H1 (cell line): ENCODE data around the gene DEK. TPM values are rescaled to one million over a fixed set of nuclear protein-coding genes. Genes with fewer than 3 reads are reported as not detected.

Source experiments
- CBX8 ChIP-seq: fragments of 300-800, 300-1000 bp; sonication (generic); IDR thresholded peaks from 2 replicates; pipeline ENCODE4 v1.7.1; 2016; ENCODE audit warnings: low read depth, low read length, borderline replicate concordance
- CEBPB ChIP-seq: IDR thresholded peaks from 2 replicates; pipeline ENCODE4 v1.6.1; 2012; ENCODE audit warnings: low read depth, low read length
- CHD7 ChIP-seq: fragments of 300-600 bp; sonication (generic); IDR thresholded peaks from 2 replicates; pipeline ENCODE4 v1.7.1; 2012; ENCODE audit warnings: low read length, moderate library complexity, mild to moderate bottlenecking, inconsistent platforms; ENCODE audit not compliant: insufficient replicate concordance
- GABPA ChIP-seq: IDR thresholded peaks from 2 replicates; pipeline ENCODE4 v1.6.1; 2011; ENCODE audit warnings: mild to moderate bottlenecking, low read length, moderate library complexity, borderline replicate concordance; ENCODE audit not compliant: insufficient read depth
- HDAC6 ChIP-seq: IDR thresholded peaks from one replicate; pipeline ENCODE4 v1.7.1; 2012; ENCODE audit warnings: low read depth, mild to moderate bottlenecking, inconsistent platforms, low read length, moderate library complexity
- KDM4A ChIP-seq: IDR thresholded peaks from one replicate; pipeline ENCODE4 v1.7.1; 2012; ENCODE audit warnings: low read depth, mild to moderate bottlenecking, moderate library complexity, low read length, inconsistent platforms; ENCODE audit not compliant: severe bottlenecking
- POLR2AphosphoS5 ChIP-seq: IDR thresholded peaks from 2 replicates; pipeline ENCODE4 v1.6.1; 2011; ENCODE audit warnings: low read depth, low read length
- RNF2 ChIP-seq: fragments of 200-900, 300-1000 bp; sonication (generic); IDR thresholded peaks from 2 replicates; pipeline ENCODE4 v1.7.1; 2016; ENCODE audit warnings: borderline replicate concordance, low read depth, mild to moderate bottlenecking, antibody characterized with exemption, low read length; ENCODE audit not compliant: poor library complexity, severe bottlenecking; ENCODE audit errors: missing control alignments
- SP1 ChIP-seq: IDR thresholded peaks from 2 replicates; pipeline ENCODE4 v1.6.1; 2011; ENCODE audit warnings: low read depth, low read length
- polyA plus RNA-seq, 7 experiments: library from polyadenylated mRNA; depleted of rRNA in 3 of 7; stranded (reverse) in 5 of 7; unstranded in 2 of 7; fragments of >200 nt in 5 of 7; fragments of 200-250 nt in 2 of 7; gene quantifications; 1 replicate in 5 of 7; 2 replicates in 1 of 7; 4 replicates in 1 of 7; pipeline versions ENCODE4 v1.2.1 to v1.2.3, GENCODE V29; 2011 to 2013; ENCODE audit warnings: missing spikeins in 2 of 7, mixed read lengths in 2 of 7
- total RNA-seq: library from RNA; stranded (reverse); fragmentation: NEBNext Ultra II Directional; extraction: Animal tissue kit (Norgen Biotek cat#: 25700); gene quantifications from 2 replicates; pipeline ENCODE4 v1.2.1, GENCODE V29; 2021

The DEK gene
- total and polyA plus RNA-seq, 2 of the 8 experiments (the other 6 are each of a cell fraction or from before 2014, with no cell fraction given), result 40.0 to 228 TPM

- no peak for TF ChIP-seq CHD7
- no peak for TF ChIP-seq RNF2
- no peak for TF ChIP-seq SP1
- no peak for TF ChIP-seq HDAC6
- no peak for TF ChIP-seq GABPA
- no peak for TF ChIP-seq CBX8
- no peak for TF ChIP-seq POLR2AphosphoS5
- no peak for TF ChIP-seq KDM4A
- no peak for TF ChIP-seq CEBPB
- TF ChIP-seq, all 59 proteins: peak for 0
Observed at GRCh38 chr6:18265787-18266522, 1.6 kb upstream of the DEK start (continued).
